ENCODE measurements around the gene LRSAM1.

- TF ChIP-seq CTCF (IDR thresholded peaks at IDR 0.05; ENCODE audit: insufficient read depth, low read length, poor library complexity, severe bottlenecking), result no peak
- TF ChIP-seq EZH2phosphoT487 (conservative IDR thresholded peaks at IDR 0.05; ENCODE audit: low read length), result no peak
These were observed 73.1 kb downstream of the LRSAM1 start for GRCh38 chr9:127524373-127524772.

Data from SU-DHL-6 (cell line).